ENCODE results near the gene PSD4. TPM values are rescaled to one million over a fixed set of nuclear protein-coding genes. Genes with fewer than 3 reads are reported as not detected.

Gene PSD4
- total and polyA plus RNA-seq, 9 donors: 0.95 to 3.2 (median 1.9) TPM

DNA sequence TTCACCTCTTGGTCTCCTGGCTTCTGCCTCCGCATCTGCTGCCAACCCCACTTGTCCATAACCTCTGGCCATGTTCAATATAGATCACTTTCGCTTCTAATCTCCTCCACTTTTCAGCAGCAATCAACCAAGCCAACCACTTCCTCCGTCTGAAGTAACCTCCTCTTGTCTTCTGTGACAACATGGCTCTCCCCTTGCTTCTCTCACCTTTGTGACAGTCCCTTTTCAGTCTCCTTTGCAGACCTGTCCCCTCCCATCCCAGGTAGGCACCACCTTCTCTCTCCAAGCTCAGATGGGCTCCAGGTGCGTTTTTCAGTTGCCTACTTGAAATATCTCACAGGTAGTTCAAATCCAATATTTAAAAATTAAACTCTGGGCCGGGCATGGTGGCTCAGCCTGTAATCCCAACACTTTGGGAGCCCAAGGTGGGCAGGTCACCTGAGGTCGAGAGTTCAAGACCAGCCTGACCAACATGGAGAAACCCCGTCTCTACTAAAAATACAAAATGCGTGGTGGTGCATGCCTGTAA lies 4.7 kb upstream of the PSD4 start:
- H3K36me3 ChIP-seq (ENCODE audit: control insufficient read depth, insufficient read depth, low read length): no peaks in the 10 kb centered on the region
- no peak for DNase-seq
- no peak overlapping the region for H3K4me3 ChIP-seq (ENCODE audit: low read length)
- H3K27me3 ChIP-seq (ENCODE audit: control insufficient read depth, insufficient read depth, low read length): no peaks in the 10 kb centered on the region
- H3K9me3 ChIP-seq (replicated peaks; ENCODE audit: control insufficient read depth, low read depth, low read length): no peaks in the 10 kb centered on the region
- no peak overlapping the region for H3K27ac ChIP-seq (ENCODE audit: low read length)
- H3K4me1 ChIP-seq (ENCODE audit: control insufficient read depth, insufficient read depth, low read length): peaks cover 3% of the 10 kb centered on the region
- WGBS (ENCODE audit: insufficient coverage): 93% methylated on average over 8 of the region's 8 CpGs

DNA sequence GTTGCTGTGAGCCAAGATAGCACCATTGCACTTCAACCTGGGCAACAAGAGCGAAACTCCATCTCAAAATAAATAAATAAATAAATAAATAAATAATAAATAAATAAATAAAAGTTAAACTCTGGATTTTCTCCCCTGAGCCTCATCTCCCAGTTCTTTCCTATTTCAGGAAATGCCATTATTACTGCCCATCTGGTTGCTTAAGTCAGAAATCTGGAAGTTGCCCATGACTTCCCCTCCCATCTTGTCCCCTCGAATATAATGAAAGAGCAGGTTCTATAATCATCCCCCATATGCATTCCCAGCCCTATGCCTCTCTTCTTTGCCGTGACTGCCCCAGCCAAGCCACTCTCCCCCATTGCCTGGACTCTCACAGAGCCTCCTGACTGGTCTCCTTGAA lies 4.2 kb upstream of the PSD4 start:
- no peak for DNase-seq
- Histone ChIP-seq H3K36me3 (ENCODE audit: control insufficient read depth, insufficient read depth, low read length) (no peaks in the 10 kb centered on the region), H3K27ac (ENCODE audit: low read length) (no peak overlapping the region), H3K9me3 (replicated peaks; ENCODE audit: control insufficient read depth, low read depth, low read length) (no peaks in the 10 kb centered on the region), H3K27me3 (ENCODE audit: control insufficient read depth, insufficient read depth, low read length) (no peaks in the 10 kb centered on the region), H3K4me3 (ENCODE audit: low read length) (no peak overlapping the region), H3K4me1 (ENCODE audit: control insufficient read depth, insufficient read depth, low read length) (peaks cover 3% of the 10 kb centered on the region)
- 60% methylated on average over 2 of the region's 3 CpGs for WGBS (ENCODE audit: insufficient coverage)

DNA sequence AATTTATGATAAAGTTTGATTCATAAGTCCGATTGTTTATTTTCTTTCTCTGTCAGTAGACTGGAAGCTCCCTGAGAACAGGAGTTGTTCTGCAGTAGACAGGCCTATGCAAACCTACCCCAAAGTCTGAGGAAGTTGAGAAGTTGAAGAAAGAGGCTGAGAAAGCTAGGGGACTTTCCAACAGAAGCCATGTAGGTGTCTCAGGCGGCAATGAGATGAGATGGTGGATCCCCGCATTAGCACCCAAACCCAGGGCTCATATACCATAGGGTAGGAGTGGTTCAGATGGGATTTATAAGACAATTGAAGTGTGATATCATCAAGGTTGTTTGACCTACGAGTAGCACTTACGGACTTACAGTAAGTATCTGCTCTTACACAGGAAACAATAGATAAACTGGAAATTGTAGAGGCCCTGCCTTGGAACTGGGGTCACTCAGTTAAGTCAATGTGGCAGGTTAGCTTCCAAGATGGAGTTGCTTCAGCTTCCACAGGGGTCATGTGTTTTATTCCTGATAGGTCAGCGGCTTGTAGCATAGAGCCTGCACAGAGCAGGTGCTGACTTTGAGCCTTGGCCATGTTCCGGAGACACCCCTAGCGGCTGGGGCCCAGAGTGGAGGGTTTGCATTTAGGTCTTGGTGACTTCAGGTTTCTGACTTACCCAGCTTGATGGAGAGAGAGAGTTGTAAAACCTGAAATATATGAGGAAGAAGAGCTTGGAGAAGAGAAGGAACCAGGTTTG lies 2.3 kb upstream of the PSD4 start:
- no peak overlapping the region for H3K4me3 ChIP-seq (ENCODE audit: low read length)
- H3K27ac ChIP-seq (ENCODE audit: low read length): no peak overlapping the region
- H3K27me3 ChIP-seq (ENCODE audit: control insufficient read depth, insufficient read depth, low read length): no peaks in the 10 kb centered on the region
- no peaks in the 10 kb centered on the region for H3K9me3 ChIP-seq (replicated peaks; ENCODE audit: control insufficient read depth, low read depth, low read length)
- 82% methylated on average over 4 of the region's 8 CpGs for WGBS (ENCODE audit: insufficient coverage)
- H3K4me1 ChIP-seq (ENCODE audit: control insufficient read depth, insufficient read depth, low read length): peaks cover 3% of the 10 kb centered on the region
- no peaks in the 10 kb centered on the region for H3K36me3 ChIP-seq (ENCODE audit: control insufficient read depth, insufficient read depth, low read length)
- no peak for DNase-seq

DNA sequence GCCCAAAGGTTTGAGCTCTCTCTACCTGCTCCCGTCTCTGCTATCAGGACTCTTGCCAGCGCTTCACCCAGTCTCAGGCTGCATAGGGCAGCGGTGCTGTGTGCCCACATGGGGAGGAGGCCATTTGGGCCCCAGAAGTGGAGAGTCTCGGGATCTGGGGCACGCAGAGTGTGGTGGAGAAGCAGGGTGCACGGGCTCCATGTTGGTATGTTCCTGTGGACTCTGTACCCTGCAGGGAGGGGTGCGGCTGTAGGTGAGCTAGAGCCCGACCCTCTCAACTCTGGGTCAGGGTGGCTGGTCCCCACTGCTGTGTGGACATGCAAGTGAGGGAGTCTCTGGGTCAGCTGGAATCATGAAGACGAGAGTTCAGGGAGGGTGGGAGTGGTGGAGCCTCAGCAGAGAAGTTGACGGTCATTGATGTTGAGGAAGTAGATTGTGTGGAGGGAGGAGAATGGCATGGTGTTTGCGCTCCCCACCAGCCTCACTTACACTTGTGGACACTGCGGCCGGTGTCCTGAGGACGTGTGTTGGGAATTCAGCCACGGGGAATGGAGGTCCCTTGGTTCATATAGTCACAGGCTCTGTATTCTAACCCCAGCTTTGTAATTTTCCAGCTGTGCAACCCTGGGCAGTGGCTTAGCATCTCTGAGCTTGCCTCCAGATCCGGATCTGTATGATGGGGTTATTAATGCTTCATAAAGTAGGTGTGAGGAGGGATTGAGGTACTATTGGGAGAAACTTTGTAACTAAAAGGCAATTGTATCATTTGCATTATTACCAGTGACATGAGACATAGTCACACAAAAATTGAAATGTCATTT lies 840 bp upstream of the PSD4 start:
- DNase-seq: no peak
- no peak overlapping the region for H3K27ac ChIP-seq (ENCODE audit: low read length)
- H3K4me1 ChIP-seq (ENCODE audit: control insufficient read depth, insufficient read depth, low read length): no peaks in the 10 kb centered on the region
- no peaks in the 10 kb centered on the region for H3K27me3 ChIP-seq (ENCODE audit: control insufficient read depth, insufficient read depth, low read length)
- WGBS (ENCODE audit: insufficient coverage): 86% methylated on average over 13 of the region's 16 CpGs
- H3K4me3 ChIP-seq (ENCODE audit: low read length): no peak overlapping the region
- no peaks in the 10 kb centered on the region for H3K36me3 ChIP-seq (ENCODE audit: control insufficient read depth, insufficient read depth, low read length)
- no peaks in the 10 kb centered on the region for H3K9me3 ChIP-seq (replicated peaks; ENCODE audit: control insufficient read depth, low read depth, low read length)

DNA sequence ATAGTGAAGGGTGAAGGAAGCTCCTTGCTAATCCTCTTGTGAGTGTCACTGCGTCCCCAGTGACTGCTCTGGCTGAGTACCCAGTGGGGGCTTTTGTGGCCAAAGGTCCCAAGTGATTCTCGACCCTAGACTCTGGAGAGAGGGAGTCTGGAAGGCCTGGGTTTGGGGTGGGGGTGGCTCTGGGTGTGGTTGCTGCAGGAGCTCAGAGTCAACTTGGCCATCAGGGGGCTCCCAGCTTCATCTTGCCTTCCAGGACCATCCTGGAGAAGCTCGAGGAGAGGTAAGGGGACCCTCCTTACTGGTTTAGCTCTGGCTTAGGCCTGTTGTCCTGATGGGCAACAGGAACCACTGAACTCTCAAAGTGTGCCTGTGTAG lies 592 bp downstream of the PSD4 start:
- peak overlapping the region; percentile 11 for H3K4me3 ChIP-seq (ENCODE audit: low read length)

DNA sequence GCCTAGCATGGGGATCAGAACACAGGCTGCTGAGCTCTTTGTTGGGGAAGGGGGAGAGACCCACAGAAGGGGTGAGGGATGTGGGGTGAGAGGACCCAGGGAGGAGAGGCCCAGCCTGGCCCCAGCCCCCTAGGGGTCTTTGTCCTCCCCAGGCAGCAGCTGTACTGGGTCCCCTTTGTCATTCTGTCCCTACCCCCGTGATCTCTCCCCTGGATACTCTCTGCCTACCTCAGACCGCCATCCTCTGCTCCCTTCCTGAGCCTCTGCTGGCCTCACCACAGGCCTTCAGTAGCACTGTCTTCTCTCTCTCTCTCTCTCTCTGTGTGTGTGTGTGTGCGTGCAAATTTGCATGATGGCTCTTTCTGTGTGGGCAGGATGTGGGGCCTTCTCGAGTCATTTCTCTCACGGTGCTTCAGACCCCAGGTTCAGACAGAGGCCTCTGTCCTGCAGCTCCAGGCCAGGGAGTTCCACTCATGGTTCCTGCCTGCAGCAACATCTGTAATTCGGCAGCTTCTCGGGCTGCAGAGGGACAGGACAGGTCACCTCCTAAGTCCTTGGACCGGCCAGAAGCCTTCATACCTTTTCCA lies 1.4 kb downstream of the PSD4 start:
- H3K27me3 ChIP-seq (ENCODE audit: control insufficient read depth, insufficient read depth, low read length): no peaks in the 10 kb centered on the region
- DNase-seq: no peak
- WGBS (ENCODE audit: insufficient coverage): 5% methylated on average over 2 of the region's 8 CpGs
- no peaks in the 10 kb centered on the region for H3K36me3 ChIP-seq (ENCODE audit: control insufficient read depth, insufficient read depth, low read length)
- no peaks in the 10 kb centered on the region for H3K9me3 ChIP-seq (replicated peaks; ENCODE audit: control insufficient read depth, low read depth, low read length)
- no peak overlapping the region for H3K4me3 ChIP-seq (ENCODE audit: low read length)
- no peaks in the 10 kb centered on the region for H3K4me1 ChIP-seq (ENCODE audit: control insufficient read depth, insufficient read depth, low read length)
- H3K27ac ChIP-seq (ENCODE audit: low read length): no peak overlapping the region

More for the DNA sequence above, 592 bp downstream of the PSD4 start:
- Histone ChIP-seq H3K9me3 (replicated peaks; ENCODE audit: control insufficient read depth, low read depth, low read length) (no peaks in the 10 kb centered on the region), H3K4me1 (ENCODE audit: control insufficient read depth, insufficient read depth, low read length) (no peaks in the 10 kb centered on the region), H3K36me3 (ENCODE audit: control insufficient read depth, insufficient read depth, low read length) (no peaks in the 10 kb centered on the region), H3K27me3 (ENCODE audit: control insufficient read depth, insufficient read depth, low read length) (no peaks in the 10 kb centered on the region), H3K27ac (ENCODE audit: low read length) (no peak overlapping the region)
- WGBS (ENCODE audit: insufficient coverage): 71% methylated on average over 2 of the region's 3 CpGs
- DNase-seq: no peak

DNA sequence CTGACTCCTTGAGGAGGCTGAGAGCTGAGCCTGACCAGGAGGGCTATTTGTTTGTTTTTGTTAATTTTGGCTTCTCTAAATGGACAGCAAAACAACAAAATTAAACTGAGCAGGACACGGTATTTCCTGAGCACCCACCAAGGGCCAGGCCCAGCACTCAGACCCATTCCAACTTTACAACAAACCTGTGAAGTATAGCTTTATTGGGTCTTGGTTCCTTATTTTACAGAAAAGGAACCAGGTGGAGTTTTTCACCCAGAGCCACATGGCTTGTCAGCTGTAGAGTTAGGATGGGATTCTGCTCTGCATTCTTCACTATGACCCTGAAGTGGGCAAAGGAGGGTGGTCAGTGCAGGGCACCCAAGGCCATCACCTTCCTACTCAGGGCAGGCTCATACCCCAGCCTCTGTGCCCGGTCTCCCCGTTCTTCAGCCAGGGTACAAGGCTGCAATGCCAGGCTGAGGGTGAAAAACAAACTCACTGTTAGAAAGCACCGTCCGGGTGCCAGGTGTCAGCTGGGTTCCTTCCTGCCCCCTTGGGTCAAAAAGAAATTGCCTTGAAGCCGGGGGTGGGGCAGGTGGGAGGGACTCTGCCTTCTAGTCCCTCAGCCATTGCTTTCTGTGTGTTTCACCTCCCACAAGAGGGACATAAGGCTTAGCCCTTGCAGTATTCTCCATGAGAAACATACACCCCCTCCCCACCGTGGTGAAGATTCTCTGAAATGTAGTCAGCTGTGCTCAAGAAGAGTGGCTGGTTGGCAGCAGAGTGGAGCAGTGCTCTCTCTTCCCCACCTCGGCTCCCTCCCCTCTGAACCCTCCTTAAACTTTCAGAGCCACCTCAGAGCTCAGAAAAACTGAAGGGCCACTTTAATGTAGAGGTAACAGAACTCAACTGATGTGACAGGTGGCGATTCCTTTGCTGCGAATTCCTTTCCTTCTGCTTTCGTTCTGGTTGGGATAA lies 2.2 kb downstream of the PSD4 start:
- WGBS (ENCODE audit: insufficient coverage): 67% methylated on average over 3 of the region's 11 CpGs
- Histone ChIP-seq H3K4me1 (ENCODE audit: control insufficient read depth, insufficient read depth, low read length) (no peaks in the 10 kb centered on the region), H3K4me3 (ENCODE audit: low read length) (no peak overlapping the region), H3K27me3 (ENCODE audit: control insufficient read depth, insufficient read depth, low read length) (no peaks in the 10 kb centered on the region), H3K36me3 (ENCODE audit: control insufficient read depth, insufficient read depth, low read length) (no peaks in the 10 kb centered on the region), H3K9me3 (replicated peaks; ENCODE audit: control insufficient read depth, low read depth, low read length) (no peaks in the 10 kb centered on the region), H3K27ac (ENCODE audit: low read length) (no peak overlapping the region)
- DNase-seq: no peak

DNA sequence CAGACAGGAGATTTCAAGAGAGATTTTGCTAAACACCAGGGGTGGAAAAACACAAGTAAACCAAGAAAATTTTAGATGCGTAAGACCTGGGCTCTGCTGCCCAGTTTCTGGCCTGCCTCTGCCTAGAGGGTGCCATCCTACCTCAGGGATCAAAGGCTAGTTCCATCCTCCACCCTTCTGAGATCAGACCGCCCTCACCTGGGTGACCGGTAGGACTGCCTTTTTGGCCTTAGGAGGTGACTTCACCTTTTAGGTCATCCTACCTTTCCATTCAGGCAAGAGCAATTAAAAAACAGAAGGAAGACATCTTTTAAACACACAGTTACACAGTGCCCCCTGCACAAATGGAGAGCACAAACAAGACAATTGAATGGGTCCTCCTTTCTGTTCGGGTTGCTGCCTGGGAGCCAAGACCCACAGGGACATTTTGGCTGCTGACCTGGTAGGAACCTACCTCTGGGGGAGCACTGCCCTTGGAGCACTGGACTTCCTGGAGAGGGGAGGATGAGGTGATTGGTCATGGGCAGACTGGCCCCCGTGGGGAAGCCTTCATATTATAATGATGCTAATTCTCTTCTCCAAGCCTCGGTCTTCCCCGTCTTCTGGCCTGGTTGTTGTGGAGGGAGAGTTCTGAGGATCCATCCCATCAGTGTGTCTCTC lies 3.1 kb downstream of the PSD4 start:
- Histone ChIP-seq H3K4me1 (ENCODE audit: control insufficient read depth, insufficient read depth, low read length) (peaks cover 5% of the 10 kb centered on the region), H3K27me3 (ENCODE audit: control insufficient read depth, insufficient read depth, low read length) (peaks cover 2% of the 10 kb centered on the region), H3K9me3 (replicated peaks; ENCODE audit: control insufficient read depth, low read depth, low read length) (no peaks in the 10 kb centered on the region), H3K4me3 (ENCODE audit: low read length) (no peak overlapping the region), H3K36me3 (ENCODE audit: control insufficient read depth, insufficient read depth, low read length) (no peaks in the 10 kb centered on the region), H3K27ac (ENCODE audit: low read length) (no peak overlapping the region)
- 91% methylated on average over 3 of the region's 7 CpGs for WGBS (ENCODE audit: insufficient coverage)
- DNase-seq: no peak

DNA sequence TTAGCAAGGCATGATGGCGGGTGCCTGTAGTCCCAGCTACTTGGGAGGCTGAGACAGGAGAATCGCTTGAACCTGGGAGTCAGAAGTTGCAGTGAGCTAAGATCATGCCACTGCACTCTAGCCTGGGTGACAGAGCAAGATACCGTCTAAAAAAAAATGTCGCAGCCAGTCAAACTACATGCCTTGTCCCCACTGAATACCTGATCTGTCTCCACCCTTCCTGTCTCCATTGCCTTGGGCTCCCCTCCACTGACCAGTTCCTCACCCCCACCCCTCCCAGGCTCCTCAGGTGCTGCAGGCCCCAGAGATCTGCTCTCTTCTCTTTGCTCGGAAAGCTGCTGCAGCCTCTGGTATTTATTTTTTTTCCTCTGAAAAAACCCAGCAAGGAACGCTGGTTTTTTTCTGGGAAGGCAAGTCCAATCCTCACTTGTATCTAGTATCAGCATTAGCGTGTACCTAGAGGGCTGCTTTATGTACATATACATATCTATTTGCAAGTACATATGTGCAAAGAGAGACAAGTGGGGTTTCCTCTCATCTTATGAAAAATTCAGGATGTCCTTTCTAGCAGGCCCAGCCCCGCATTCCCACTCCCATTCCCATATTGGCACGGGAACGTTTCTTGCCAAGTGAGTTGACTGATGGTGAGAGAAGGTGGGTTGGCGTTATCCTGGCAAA lies 4.4 kb downstream of the PSD4 start:
- H3K27me3 ChIP-seq (ENCODE audit: control insufficient read depth, insufficient read depth, low read length): peaks cover 2% of the 10 kb centered on the region
- H3K27ac ChIP-seq (ENCODE audit: low read length): no peak overlapping the region
- H3K4me3 ChIP-seq (ENCODE audit: low read length): no peak overlapping the region
- no peaks in the 10 kb centered on the region for H3K9me3 ChIP-seq (replicated peaks; ENCODE audit: control insufficient read depth, low read depth, low read length)
- peaks cover 6% of the 10 kb centered on the region for H3K4me1 ChIP-seq (ENCODE audit: control insufficient read depth, insufficient read depth, low read length)
- no peak for DNase-seq
- no peaks in the 10 kb centered on the region for H3K36me3 ChIP-seq (ENCODE audit: control insufficient read depth, insufficient read depth, low read length)
- 82% methylated on average over 6 of the region's 11 CpGs for WGBS (ENCODE audit: insufficient coverage)

All from muscle of leg (tissue), 11 donors.